ENCODE measurements around the gene IDH2.

Gene IDH2

DNA sequence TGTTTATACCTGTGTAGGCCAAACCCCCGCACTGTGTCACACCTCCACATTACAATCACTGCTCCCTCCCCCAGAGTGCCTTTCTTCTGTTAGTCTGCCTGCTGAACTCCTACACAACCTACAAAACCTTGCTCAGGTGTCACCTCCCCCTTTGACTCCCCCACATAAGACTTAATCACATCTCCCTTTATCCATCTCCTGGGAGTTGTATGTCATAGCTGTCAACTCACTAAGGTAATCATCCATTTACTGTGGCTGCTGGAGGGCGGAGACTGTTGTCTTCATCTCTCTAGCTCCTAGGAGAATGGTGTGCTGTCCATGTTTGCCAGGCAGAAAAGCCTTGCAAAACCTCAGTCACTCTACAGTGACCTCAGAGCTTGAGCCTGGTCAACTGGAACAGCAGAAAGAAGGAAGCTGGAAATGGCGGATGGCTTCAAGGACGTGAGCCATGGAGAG is 57.3 kb downstream of the IDH2 start:
- no peak for DNase-seq (ENCODE audit: low read depth, low spot score)

DNA sequence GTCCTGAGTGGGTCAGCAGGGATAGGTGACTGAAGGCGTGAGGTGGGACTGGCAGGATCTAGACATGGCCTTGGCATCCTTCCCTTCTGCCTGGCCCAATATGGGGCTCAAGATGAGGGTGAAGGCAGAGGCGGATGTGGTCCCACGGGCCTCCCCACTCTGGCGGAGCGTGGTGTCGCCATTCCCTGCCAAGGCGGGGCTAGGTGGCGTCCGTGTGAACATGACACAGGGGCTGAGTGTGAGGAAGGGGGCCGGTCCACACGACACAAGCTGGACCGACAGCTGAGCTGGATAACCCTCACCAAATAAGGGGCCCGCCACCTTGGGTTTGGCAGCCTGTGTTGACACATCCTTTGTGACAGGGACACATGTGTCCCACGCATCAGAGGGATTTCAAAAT is 58.1 kb downstream of the IDH2 start:
- DNase-seq (ENCODE audit: low read depth, low spot score), result no peak

- DNase-seq (ENCODE audit: low read depth, low spot score), result no peak
Observed at GRCh38 chr15:90043530-90044010, 58.7 kb downstream of the IDH2 start.

GRCh38 chr15:90042766-90043529 is 59.3 kb downstream of the IDH2 start:
- no peak for DNase-seq (ENCODE audit: low read depth, low spot score)

GRCh38 chr15:90042356-90042755 is 59.9 kb downstream of the IDH2 start:
- no peak for DNase-seq (ENCODE audit: low read depth, low spot score)

- no peak for DNase-seq (ENCODE audit: low read depth, low spot score)
Observed at GRCh38 chr15:90040618-90041017, 61.6 kb downstream of the IDH2 start.

GRCh38 chr15:90039996-90040395 is 62.3 kb downstream of the IDH2 start:
- DNase-seq (ENCODE audit: low read depth, low spot score), result no peak

DNA sequence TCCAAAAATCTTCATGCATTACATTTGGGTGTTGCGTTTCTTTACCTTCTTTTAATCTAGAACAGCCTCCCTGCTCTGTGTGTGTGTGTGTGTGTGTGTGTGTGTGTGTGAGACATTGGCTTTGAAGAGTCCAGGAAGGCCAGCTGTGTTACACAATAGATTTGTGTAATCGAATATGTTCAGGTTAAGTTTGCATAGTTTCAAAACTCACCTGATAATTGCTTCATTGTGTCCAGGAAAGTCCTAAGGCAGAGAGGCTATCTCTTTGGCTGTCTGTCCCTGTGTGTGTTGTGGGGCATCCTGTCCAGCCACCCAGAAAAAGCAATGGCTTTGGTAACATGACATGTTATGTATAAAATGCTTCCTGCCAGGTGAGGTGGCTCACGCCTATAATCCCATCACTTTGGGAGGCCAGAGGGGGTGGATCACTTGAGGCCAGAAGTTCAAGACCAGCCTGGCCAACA is 63.6 kb downstream of the IDH2 start:
- no peak for DNase-seq (ENCODE audit: low read depth, low spot score)

GRCh38 chr15:90037961-90038631 is 64.2 kb downstream of the IDH2 start:
- DNase-seq (ENCODE audit: low read depth, low spot score), result no peak

GRCh38 chr15:90037511-90037860 is 64.8 kb downstream of the IDH2 start:
- no peak for DNase-seq (ENCODE audit: low read depth, low spot score)

DNA sequence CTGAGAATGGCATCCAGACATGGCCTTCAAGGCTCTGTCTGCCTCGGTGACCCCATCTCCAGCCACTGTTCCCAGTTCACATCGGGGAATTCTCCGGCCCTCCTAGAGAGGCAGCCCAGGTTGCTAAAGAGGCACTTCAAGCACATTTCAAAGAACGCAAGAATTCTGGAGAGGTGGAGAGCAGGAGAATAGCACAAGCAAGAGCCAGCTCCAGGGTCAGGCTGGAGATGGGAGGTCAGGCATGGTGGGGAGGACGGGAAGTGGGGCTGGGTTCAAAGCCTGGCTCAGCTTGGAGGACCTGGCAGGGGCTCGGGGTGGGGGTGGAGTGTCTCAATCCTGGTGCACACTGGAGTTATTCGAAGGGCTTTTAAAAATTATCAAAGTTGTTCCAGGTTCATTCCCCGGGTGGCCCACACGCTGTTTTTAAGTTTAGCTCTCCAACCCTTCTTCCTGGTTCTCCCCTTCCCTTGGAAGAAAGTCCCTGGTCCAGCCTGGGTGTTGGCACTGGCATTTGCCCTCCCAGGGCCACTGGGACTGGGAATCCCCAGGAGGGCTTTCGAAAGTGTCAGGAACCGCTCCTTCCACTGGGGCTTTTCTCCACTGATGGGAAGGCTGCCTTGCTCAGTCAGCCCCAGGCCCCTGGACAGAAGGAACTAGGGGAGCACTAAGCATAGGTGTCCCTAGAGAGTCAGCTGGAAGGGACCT is 65.3 kb downstream of the IDH2 start:
- no peak for DNase-seq (ENCODE audit: low read depth, low spot score)

DNA sequence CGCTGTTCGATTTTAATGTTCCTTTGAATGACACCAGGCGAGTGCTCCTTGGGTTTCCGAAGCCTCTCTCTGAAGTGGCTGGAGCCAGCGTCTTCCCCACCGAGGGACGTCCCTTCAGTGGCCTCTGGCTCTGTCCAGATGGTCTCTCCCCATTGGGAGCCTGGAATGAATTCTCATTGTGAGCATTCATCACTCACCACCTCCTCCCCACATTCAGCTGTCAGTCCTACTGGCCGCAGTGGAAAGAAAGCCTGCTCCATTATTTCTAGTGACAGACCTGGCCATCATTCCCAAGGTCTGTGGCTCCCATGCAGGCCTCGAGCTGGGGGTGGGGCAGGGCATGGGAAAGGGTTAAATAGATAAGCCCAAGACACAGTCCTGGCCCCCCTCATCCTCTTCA is 65.9 kb downstream of the IDH2 start:
- no peak for DNase-seq (ENCODE audit: low read depth, low spot score)

- no peak for DNase-seq (ENCODE audit: low read depth, low spot score)
Observed at GRCh38 chr15:90035840-90036230, 66.4 kb downstream of the IDH2 start.

DNA sequence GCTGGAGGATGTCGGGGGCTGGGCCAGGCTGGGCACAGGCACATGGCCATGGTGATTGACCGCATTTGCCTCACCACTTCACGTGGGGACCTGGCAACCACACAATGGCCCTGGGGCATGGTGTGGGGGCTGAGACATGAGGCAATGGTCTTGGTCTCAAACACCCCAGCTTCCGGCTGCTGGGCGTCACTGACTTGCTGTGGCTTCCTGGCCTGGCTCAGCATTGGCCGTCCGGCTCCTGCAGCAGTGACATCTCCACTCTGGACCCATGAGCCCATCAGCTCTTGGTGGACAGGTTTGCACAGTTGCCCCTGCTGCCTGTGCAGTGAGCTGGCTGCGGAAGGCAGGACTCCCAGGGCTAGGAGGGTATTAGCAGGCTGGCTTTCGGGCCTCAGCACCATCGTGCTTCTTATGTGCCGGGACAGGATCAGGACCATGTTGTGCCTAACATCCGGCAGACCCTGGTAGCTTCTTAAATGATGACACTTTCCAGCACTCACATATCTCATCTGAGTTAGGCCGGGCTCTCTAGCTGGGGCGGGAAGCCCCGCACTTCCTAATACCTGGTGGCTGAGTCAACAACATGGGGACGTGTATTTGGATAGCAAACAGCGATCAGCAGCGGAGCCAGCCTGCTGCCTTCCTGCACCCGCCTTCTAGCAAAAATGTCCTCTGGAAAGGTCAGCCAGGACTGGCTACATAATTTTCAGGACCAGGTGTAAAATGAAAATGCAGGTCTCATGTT is 67.0 kb downstream of the IDH2 start:
- DNase-seq (ENCODE audit: low read depth, low spot score), result no peak

GRCh38 chr15:90033448-90033847 is 68.8 kb downstream of the IDH2 start:
- DNase-seq (ENCODE audit: low read depth, low spot score), result no peak

Measured in iPS DF 19.7 (cell line).